Vagina (tissue), 2 donors: ENCODE results near the gene POLR2E.

Source experiments
- POLR2A ChIP-seq, 2 donors: fragments of 450-650 bp; IDR thresholded peaks; one replicate each; pipeline ENCODE4 v1.6.1; 2017; ENCODE audit warnings: antibody characterized with exemption in 2 of 2, mild to moderate bottlenecking in 2 of 2, moderate library complexity in 2 of 2
- POLR2AphosphoS5 ChIP-seq, 2 donors: sonication (generic); formaldehyde crosslinking; IDR thresholded peaks; one replicate each; pipeline ENCODE4 v1.9.0; 2017; ENCODE audit warnings: antibody characterized with exemption in 2 of 2, mild to moderate bottlenecking in 2 of 2, low read depth in 1 of 2; ENCODE audit not compliant: insufficient read depth in 1 of 2
- TF ChIP-seq, protein P1 (sequence below), 3 experiments: fragments of 450-650 bp in 2 of 3; fragments of 200-600 bp in 1 of 3; sonication (generic) in 1 of 3; IDR thresholded peaks; one replicate each; pipeline ENCODE4 v1.5.1; 2017 to 2019; ENCODE audit warnings: antibody characterized with exemption in 3 of 3, mild to moderate bottlenecking in 2 of 3, moderate library complexity in 2 of 3

DNA sequence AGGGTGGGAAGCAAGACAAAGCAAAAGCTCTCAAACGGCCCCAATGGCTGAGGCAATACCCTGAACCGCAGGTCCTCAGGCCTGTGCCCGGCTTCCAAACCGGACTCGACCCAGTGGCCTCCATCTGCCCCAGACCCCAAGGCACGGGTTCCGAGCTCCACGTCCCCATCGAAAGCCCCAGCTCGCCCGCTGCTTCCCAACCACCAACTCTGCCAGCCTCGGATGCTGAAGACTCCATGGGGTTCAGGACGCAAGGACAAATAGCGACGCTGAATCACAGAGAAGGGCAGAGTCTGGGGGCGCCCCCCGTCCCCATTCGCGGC, 559 bp downstream of the POLR2E start:
- TF ChIP-seq, protein P1, sequence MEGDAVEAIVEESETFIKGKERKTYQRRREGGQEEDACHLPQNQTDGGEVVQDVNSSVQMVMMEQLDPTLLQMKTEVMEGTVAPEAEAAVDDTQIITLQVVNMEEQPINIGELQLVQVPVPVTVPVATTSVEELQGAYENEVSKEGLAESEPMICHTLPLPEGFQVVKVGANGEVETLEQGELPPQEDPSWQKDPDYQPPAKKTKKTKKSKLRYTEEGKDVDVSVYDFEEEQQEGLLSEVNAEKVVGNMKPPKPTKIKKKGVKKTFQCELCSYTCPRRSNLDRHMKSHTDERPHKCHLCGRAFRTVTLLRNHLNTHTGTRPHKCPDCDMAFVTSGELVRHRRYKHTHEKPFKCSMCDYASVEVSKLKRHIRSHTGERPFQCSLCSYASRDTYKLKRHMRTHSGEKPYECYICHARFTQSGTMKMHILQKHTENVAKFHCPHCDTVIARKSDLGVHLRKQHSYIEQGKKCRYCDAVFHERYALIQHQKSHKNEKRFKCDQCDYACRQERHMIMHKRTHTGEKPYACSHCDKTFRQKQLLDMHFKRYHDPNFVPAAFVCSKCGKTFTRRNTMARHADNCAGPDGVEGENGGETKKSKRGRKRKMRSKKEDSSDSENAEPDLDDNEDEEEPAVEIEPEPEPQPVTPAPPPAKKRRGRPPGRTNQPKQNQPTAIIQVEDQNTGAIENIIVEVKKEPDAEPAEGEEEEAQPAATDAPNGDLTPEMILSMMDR (IDR thresholded peaks at IDR 0.05), result no peak
- no peak for TF ChIP-seq POLR2AphosphoS5 (IDR thresholded peaks at IDR 0.05; ENCODE audit: insufficient read depth in 1 of 2, low read depth in 1 of 2)
- no peak for TF ChIP-seq POLR2A (IDR thresholded peaks at IDR 0.05)
